A549 (cell line): ENCODE results near the gene COBLL1. TPM values are rescaled to one million over a fixed set of nuclear protein-coding genes. Genes with fewer than 3 reads are reported as not detected.

Experiments used
- ATAC-seq, 2 experiments: fragments of 200-7000 bp in 1 of 2; fragments of >200 bp in 1 of 2; cut with Nextera tagmentation in 1 of 2; cut with Tn5 transposase in 1 of 2; 3 replicates each; pipeline versions ENCODE4 v1.8.0 to v1.9.1; 2018 to 2020; ENCODE audit warnings: mild to moderate bottlenecking in 1 of 2, moderate library complexity in 1 of 2
- CTCF ChIA-PET: fragments of 300-600 bp; sonication (Branson Sonifier 250); formaldehyde crosslinking; extraction: SDS; loops from one replicate; lab custom pipeline; 2021; ENCODE audit warnings: antibody characterized with exemption, inconsistent platforms; lab: Yijun Ruan, JAX
- POLR2A ChIA-PET: fragments of 350-600 bp; formaldehyde crosslinking; extraction: SDS; loops from one replicate; lab custom pipeline; 2021; ENCODE audit warnings: antibody characterized with exemption, inconsistent platforms; lab: Yijun Ruan, JAX
- DNase-seq, 2 experiments: peaks; one replicate each; pipeline versions ENCODE4 v3.0.0 to v3.0.0-alpha.2; 2011 to 2016; ENCODE audit warnings: low read depth in 1 of 2, low spot score in 1 of 2
- FAIRE-seq: peaks from 2 replicates; lab custom pipeline; 2011; peaks lifted over from hg19 to GRCh38; lab: Jason Lieb, UNC
- H3K27ac ChIP-seq, 2 experiments: fragments of >200 bp; sonication (Bioruptor Twin); formaldehyde crosslinking; 3 replicates each; pipeline ENCODE4 v1.5.1; 2016 to 2017
- H3K4me1 ChIP-seq: fragments of >200 bp; sonication (Bioruptor Twin); formaldehyde crosslinking; 3 replicates; pipeline ENCODE4 v1.6.1; 2016
- H3K4me2 ChIP-seq: fragments of >200 bp; sonication (Bioruptor Twin); formaldehyde crosslinking; 3 replicates; pipeline ENCODE4 v1.6.1; 2016
- H3K4me3 ChIP-seq: fragments of >200 bp; sonication (Bioruptor Twin); formaldehyde crosslinking; 3 replicates; pipeline ENCODE4 v1.5.1; 2016
- H3K9me3 ChIP-seq: fragments of >200 bp; sonication (Bioruptor Twin); formaldehyde crosslinking; 3 replicates; pipeline ENCODE4 v1.6.1; 2016
- CEBPB ChIP-seq, 2 experiments: fragments of >200 bp in 1 of 2; sonication (Bioruptor Twin) in 1 of 2; formaldehyde crosslinking in 1 of 2; IDR thresholded peaks; 2 replicates each; pipeline ENCODE4 v1.6.1; 2012 to 2016
- EHF ChIP-seq: fragments of 250-450 bp; sonication (Bioruptor Pico); IDR thresholded peaks from 2 replicates; pipeline ENCODE4 v1.5.0; 2020; ENCODE audit warnings: mild to moderate bottlenecking
- EHMT2 ChIP-seq: fragments of 200-600 bp; sonication (generic); IDR thresholded peaks from 2 replicates; pipeline ENCODE4 v1.6.1; 2016; ENCODE audit warnings: antibody characterized with exemption, low read depth, mild to moderate bottlenecking, moderate library complexity
- ESRRA ChIP-seq: fragments of 150-350 bp; IDR thresholded peaks from 2 replicates; pipeline ENCODE4 v1.6.1; 2014; ENCODE audit warnings: mild to moderate bottlenecking, low read length, borderline replicate concordance
- HDAC2 ChIP-seq: fragments of 200-600 bp; sonication (generic); IDR thresholded peaks from 2 replicates; pipeline ENCODE4 v1.6.1; 2016
- HOXB13 ChIP-seq: fragments of 250-450 bp; sonication (Bioruptor Pico); IDR thresholded peaks from 2 replicates; pipeline ENCODE4 v1.5.0; 2020; ENCODE audit warnings: low read depth, mild to moderate bottlenecking, moderate library complexity
- NFE2L2 ChIP-seq: fragments of 150-350 bp; conservative IDR thresholded peaks from 2 replicates; pipeline ENCODE4 v1.6.1; 2014; ENCODE audit warnings: low read length
- PHF8 ChIP-seq: fragments of 200-600 bp; sonication (generic); IDR thresholded peaks from 2 replicates; pipeline ENCODE4 v1.6.1; 2016; ENCODE audit warnings: low read depth, mild to moderate bottlenecking, antibody characterized with exemption, moderate library complexity, borderline replicate concordance
- RNF2 ChIP-seq: fragments of 200-600 bp; sonication (generic); IDR thresholded peaks from 2 replicates; pipeline ENCODE4 v1.6.1; 2016; ENCODE audit warnings: low read depth, mild to moderate bottlenecking, antibody characterized with exemption, moderate library complexity, borderline replicate concordance
- SMC3 ChIP-seq: fragments of >200 bp; sonication (Bioruptor Twin); formaldehyde crosslinking; IDR thresholded peaks from 3 replicates; pipeline ENCODE4 v1.6.1; 2018; ENCODE audit warnings: inconsistent platforms
- TP53 ChIP-seq: fragments of 250-450 bp; sonication (Bioruptor Pico); IDR thresholded peaks from 2 replicates; pipeline ENCODE4 v1.5.0; 2021; ENCODE audit warnings: mild to moderate bottlenecking, moderate library complexity
- ZNF302 ChIP-seq: fragments of 250-450 bp; sonication (Bioruptor Pico); IDR thresholded peaks from 2 replicates; pipeline ENCODE4 v1.9.0; 2021; ENCODE audit warnings: inconsistent platforms, mild to moderate bottlenecking, moderate library complexity
- ZSCAN20 ChIP-seq: fragments of 250-450 bp; sonication (Bioruptor Pico); IDR thresholded peaks from 2 replicates; pipeline ENCODE4 v1.8.0; 2022; ENCODE audit warnings: mild to moderate bottlenecking, moderate library complexity
- WGBS: methylation state at CpG from one replicate; pipeline ENCODE4 v1.1.6; 2017; ENCODE audit errors: missing lambda C conversion rate; 5-methylcytosine and 5-hydroxymethylcytosine counted together
- polyA plus RNA-seq, 4 experiments: library from polyadenylated mRNA; depleted of rRNA in 3 of 4; stranded (reverse); fragments of >200 nt; fragmentation: RNase III in 1 of 4; extraction: RNeasy Plus Mini Kit Qiagen cat#74134 plus additional on column Dnase treatment in 1 of 4; gene quantifications; 2 replicates in 3 of 4; 3 replicates in 1 of 4; pipeline ENCODE4 v1.2.3, GENCODE V29; 2011 to 2017
- TF ChIP-seq, protein P1 (sequence below): IDR thresholded peaks from 2 replicates; pipeline ENCODE4 v1.6.1; 2012
- TF ChIP-seq, protein P2 (sequence below): IDR thresholded peaks from 2 replicates; pipeline ENCODE4 v1.6.1; 2012
- TF ChIP-seq, protein P3 (sequence below): fragments of >200 bp; sonication (Bioruptor Twin); formaldehyde crosslinking; IDR thresholded peaks from 3 replicates; pipeline ENCODE4 v1.5.1; 2016
- TF ChIP-seq, protein P4 (sequence below): fragments of 250-450 bp; sonication (Bioruptor Pico); IDR thresholded peaks from 2 replicates; pipeline ENCODE4 v1.5.0; 2020; ENCODE audit warnings: low read depth, mild to moderate bottlenecking, moderate library complexity
- TF ChIP-seq, protein P5 (sequence below): IDR thresholded peaks from 2 replicates; pipeline ENCODE4 v1.6.1; 2012; ENCODE audit warnings: low read depth, borderline replicate concordance

The COBLL1 gene
- polyA plus RNA-seq, 2 of the 4 experiments (the other 2 are of a cell fraction): 2.6 to 5.3 TPM

DNA sequence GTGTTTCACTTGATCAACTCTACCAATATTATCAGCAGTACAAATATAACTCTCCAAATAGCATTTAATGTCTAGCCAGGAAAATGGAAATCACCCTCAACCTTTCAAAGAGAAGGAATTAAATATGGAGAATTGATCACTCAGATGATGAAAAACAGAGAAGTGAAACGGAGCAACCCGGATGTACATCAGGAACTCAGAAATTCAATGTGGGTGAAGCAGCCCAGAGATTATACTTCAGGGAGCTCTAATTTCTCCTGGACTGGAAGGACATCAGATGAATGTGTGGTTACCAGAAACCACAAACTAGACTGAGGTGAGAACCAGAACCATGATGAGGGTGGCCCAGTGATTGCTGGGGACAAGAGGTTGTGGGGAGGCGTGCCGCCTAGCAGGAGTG, 35.5 kb upstream of the COBLL1 start:
- Histone ChIP-seq H3K4me3 (no peak overlapping the region), H3K27ac (no peak overlapping the region), H3K4me2 (no peak overlapping the region), H3K4me1 (no peaks in the 10 kb centered on the region), H3K9me3 (no peaks in the 10 kb centered on the region)
- ATAC-seq: no peak
- WGBS: 92% methylated on average over 4 of the region's 4 CpGs
- FAIRE-seq: no peak
- CTCF ChIA-PET: interaction anchor here (1.2 to 1.3 kb wide), 2 partner anchors 14 to 36 kb away, joined by 3 to 4 read pairs; partner anchors contain the start of gene COBLL1
- POLR2A ChIA-PET: interaction anchor here (1.4 kb wide), 1 partner anchor 35 kb away, joined by 3 read pairs; the partner anchor contains the start of gene COBLL1
- no peak for TF ChIP-seq CEBPB (IDR thresholded peaks at IDR 0.05)
- no peak for TF ChIP-seq EHMT2
- no peak for TF ChIP-seq PHF8
- no peak for TF ChIP-seq EHF (CRISPR knock-in tag)
- DNase-seq: no peak

DNA sequence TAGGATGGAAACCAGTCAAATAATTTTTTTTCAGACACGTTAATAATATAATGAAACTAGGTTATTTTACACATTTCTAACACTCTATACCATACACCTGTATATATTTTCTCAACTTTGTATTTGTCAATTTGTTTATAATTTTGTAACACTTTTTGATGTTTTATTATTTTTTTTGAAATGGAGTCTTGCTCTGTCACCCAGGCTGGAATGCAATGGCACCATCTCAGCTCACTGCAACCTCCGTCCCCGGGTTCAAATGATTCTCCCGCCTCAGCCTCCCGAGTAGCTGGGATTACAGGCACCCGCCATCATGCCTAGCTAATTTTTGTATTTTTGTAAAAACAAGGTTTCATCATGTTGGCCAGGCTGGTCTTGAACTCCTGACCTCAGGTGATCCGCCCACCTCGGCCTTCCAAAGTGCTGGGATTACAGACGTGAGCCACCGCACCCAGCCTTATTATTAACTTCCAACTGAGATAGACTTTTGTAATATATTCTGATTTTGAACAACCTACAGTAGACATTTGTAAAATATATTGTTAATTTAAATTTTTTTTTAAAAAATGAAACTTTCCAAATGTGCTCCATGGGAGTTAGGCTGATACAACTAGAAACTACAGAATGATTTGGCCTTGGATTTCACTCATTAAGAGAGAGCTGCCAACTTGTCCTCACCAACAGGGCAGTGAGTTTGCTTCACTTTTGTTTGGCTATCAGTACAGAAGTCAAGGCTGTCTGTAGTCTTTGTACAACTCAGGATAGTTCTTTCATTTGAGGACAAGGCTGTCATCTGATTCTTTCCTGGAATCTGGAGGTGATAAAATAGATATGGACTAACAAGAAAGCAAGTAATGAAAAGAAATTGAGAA, 33.9 kb upstream of the COBLL1 start:
- 86% methylated on average over 10 of the region's 10 CpGs for WGBS
- Histone ChIP-seq H3K4me2 (no peak overlapping the region), H3K9me3 (no peaks in the 10 kb centered on the region), H3K4me1 (no peaks in the 10 kb centered on the region), H3K27ac (no peak overlapping the region), H3K4me3 (no peak overlapping the region)
- POLR2A ChIA-PET: no interaction called here
- CTCF ChIA-PET: interaction anchor here (0.6 to 0.9 kb wide), 2 partner anchors 138 to 324 kb away, joined by 3 to 4 read pairs; no protein-coding TSS in a partner anchor
- FAIRE-seq (no peak), DNase-seq (no peak), ATAC-seq (no peak)
- TF ChIP-seq, protein P1, sequence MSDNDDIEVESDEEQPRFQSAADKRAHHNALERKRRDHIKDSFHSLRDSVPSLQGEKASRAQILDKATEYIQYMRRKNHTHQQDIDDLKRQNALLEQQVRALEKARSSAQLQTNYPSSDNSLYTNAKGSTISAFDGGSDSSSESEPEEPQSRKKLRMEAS: no peak
- TF ChIP-seq, protein P2, sequence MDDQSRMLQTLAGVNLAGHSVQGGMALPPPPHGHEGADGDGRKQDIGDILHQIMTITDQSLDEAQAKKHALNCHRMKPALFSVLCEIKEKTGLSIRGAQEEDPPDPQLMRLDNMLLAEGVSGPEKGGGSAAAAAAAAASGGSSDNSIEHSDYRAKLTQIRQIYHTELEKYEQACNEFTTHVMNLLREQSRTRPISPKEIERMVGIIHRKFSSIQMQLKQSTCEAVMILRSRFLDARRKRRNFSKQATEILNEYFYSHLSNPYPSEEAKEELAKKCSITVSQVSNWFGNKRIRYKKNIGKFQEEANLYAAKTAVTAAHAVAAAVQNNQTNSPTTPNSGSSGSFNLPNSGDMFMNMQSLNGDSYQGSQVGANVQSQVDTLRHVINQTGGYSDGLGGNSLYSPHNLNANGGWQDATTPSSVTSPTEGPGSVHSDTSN: no peak
- TF ChIP-seq HDAC2: no peak
- TF ChIP-seq ZNF302 (CRISPR knock-in tag): no peak
- no peak for TF ChIP-seq ZSCAN20 (CRISPR knock-in tag)
- TF ChIP-seq ESRRA: no peak
- TF ChIP-seq HOXB13 (CRISPR knock-in tag): no peak
- TF ChIP-seq, protein P3, sequence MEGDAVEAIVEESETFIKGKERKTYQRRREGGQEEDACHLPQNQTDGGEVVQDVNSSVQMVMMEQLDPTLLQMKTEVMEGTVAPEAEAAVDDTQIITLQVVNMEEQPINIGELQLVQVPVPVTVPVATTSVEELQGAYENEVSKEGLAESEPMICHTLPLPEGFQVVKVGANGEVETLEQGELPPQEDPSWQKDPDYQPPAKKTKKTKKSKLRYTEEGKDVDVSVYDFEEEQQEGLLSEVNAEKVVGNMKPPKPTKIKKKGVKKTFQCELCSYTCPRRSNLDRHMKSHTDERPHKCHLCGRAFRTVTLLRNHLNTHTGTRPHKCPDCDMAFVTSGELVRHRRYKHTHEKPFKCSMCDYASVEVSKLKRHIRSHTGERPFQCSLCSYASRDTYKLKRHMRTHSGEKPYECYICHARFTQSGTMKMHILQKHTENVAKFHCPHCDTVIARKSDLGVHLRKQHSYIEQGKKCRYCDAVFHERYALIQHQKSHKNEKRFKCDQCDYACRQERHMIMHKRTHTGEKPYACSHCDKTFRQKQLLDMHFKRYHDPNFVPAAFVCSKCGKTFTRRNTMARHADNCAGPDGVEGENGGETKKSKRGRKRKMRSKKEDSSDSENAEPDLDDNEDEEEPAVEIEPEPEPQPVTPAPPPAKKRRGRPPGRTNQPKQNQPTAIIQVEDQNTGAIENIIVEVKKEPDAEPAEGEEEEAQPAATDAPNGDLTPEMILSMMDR: no peak
- no peak for TF ChIP-seq NFE2L2
- no peak for TF ChIP-seq CEBPB (IDR thresholded peaks at IDR 0.05)
- TF ChIP-seq SMC3: no peak
- TF ChIP-seq TP53 (CRISPR knock-in tag): no peak
- TF ChIP-seq RNF2: no peak
- TF ChIP-seq, protein P4, sequence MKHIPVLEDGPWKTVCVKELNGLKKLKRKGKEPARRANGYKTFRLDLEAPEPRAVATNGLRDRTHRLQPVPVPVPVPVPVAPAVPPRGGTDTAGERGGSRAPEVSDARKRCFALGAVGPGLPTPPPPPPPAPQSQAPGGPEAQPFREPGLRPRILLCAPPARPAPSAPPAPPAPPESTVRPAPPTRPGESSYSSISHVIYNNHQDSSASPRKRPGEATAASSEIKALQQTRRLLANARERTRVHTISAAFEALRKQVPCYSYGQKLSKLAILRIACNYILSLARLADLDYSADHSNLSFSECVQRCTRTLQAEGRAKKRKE (CRISPR knock-in tag): no peak
- TF ChIP-seq, protein P5, sequence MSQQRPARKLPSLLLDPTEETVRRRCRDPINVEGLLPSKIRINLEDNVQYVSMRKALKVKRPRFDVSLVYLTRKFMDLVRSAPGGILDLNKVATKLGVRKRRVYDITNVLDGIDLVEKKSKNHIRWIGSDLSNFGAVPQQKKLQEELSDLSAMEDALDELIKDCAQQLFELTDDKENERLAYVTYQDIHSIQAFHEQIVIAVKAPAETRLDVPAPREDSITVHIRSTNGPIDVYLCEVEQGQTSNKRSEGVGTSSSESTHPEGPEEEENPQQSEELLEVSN: no peak
- no peak for TF ChIP-seq PHF8
